Thyroid gland (tissue), 4 donors: ENCODE data around the gene CDKN2C.

ENCODE experiments used
- POLR2A ChIP-seq, 2 donors: fragments of 450-650 bp; IDR thresholded peaks; one replicate each; pipeline ENCODE4 v1.6.1; 2017; ENCODE audit warnings: antibody characterized with exemption in 2 of 2, mild to moderate bottlenecking in 2 of 2, moderate library complexity in 1 of 2
- TF ChIP-seq, protein P1 (sequence below), 6 experiments: fragments of 200-600 bp in 3 of 6; fragments of 450-650 bp in 3 of 6; sonication (generic) in 3 of 6; IDR thresholded peaks; one replicate each; pipeline ENCODE4 v1.5.1; 2016 to 2019; ENCODE audit warnings: antibody characterized with exemption in 6 of 6, mild to moderate bottlenecking in 2 of 6, inconsistent platforms in 1 of 6, moderate library complexity in 1 of 6

DNA sequence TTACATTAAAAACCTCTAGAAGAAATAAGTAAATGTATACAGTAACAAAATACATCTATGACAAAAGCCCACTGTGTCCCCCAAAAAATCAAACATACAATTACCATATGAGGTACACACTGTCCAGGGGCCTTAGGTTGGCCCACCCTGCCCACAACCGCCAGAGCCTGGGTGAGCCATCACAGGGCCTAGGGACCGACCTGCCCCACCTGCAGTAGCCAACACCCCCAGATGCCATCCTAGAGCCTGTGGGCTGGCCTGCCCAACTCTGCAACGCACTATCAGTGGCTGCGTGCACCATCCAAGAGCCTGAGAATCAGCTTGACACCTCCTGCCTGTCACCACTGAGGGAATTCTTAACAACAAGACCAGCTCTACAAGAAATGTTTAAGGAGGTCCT lies 49.0 kb upstream of the CDKN2C start:
- TF ChIP-seq, protein P1, sequence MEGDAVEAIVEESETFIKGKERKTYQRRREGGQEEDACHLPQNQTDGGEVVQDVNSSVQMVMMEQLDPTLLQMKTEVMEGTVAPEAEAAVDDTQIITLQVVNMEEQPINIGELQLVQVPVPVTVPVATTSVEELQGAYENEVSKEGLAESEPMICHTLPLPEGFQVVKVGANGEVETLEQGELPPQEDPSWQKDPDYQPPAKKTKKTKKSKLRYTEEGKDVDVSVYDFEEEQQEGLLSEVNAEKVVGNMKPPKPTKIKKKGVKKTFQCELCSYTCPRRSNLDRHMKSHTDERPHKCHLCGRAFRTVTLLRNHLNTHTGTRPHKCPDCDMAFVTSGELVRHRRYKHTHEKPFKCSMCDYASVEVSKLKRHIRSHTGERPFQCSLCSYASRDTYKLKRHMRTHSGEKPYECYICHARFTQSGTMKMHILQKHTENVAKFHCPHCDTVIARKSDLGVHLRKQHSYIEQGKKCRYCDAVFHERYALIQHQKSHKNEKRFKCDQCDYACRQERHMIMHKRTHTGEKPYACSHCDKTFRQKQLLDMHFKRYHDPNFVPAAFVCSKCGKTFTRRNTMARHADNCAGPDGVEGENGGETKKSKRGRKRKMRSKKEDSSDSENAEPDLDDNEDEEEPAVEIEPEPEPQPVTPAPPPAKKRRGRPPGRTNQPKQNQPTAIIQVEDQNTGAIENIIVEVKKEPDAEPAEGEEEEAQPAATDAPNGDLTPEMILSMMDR (IDR thresholded peaks at IDR 0.05) = no peak
- no peak for TF ChIP-seq POLR2A (IDR thresholded peaks at IDR 0.05)
